Activated CD4-positive, alpha-beta T cell treated with anti-CD3 and anti-CD28 coated beads for 48 hours (primary cell): ENCODE results near the gene MAST4.
"Not testable (repeated sequence)": the region's sequence is repeated elsewhere in the genome, so short reads cannot be mapped to it uniquely, and the experiment has no call there.

Source experiments
- DNase-seq: peaks from one replicate; pipeline ENCODE4 v3.0.0-alpha.2; 2020

The MAST4 gene

DNA sequence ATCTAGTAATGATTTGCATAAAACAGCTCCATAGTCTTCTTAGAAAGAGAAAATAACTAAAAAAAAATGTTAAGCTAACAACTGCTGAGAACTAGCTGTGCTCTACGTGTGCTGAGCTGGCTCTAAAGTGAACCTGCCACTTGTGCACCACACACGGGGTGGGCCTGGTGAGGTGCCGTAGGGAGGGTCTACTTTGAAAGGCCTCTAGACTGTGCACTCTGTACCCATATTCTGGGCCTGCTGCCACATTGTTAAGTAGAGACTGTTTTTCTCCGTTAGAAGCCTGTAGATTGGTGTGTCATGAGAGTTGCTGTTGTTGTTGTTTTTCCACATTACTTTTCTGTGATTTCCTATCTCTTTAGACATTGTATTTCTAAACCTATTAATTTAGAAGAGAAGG, 506.5 kb downstream of the MAST4 start:
- DNase-seq = no peak

DNA sequence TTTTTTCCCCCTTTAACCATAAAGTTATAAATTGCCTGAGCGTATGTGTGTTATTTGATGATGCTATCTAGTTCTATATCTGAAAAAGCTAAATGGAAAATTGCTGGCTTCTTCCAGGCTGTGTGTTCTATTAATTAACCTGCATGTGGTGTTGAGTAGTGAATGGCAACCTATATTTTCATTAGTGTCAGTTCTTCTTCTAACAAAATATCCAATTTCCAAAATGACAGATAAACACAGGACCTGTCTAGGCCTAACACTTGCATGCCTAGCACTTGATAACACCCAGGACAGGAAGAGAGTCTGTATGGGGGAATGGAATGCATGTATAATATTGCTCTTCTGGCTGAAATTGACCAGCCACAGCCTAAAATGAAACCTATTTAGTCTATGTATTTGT, 508.7 kb downstream of the MAST4 start:
- no peak for DNase-seq

- no peak for DNase-seq
Measured at GRCh38 chr5:67105270-67105669, 509.1 kb downstream of the MAST4 start.

GRCh38 chr5:67106626-67107342, 510.6 kb downstream of the MAST4 start:
- no peak for DNase-seq

GRCh38 chr5:67111779-67112178, 515.6 kb downstream of the MAST4 start:
- DNase-seq = no peak

DNA sequence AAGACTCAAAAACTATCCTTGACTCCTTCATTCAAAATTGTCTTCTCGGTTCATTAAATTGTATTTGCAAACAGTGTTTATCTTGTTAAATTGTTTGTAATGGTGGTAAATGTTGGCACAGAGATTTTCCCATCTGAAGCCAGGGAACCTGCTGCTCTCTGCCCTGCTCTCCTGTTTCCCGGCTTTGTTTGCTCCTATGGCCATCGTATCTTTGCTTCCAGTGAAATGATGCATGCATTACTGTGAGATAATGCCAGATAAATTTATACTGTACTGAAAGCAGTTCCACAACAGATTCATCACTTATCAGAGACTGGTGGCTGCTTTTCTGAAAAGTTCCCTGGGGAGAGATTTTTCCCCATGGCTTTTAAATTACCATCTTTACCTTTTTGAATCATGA, 519.1 kb downstream of the MAST4 start:
- no peak for DNase-seq

GRCh38 chr5:67115817-67116216, 519.6 kb downstream of the MAST4 start:
- no peak for DNase-seq

GRCh38 chr5:67118050-67118620, 521.9 kb downstream of the MAST4 start:
- no peak for DNase-seq

- no peak for DNase-seq
Measured at GRCh38 chr5:67119010-67119409, 522.8 kb downstream of the MAST4 start.

DNA sequence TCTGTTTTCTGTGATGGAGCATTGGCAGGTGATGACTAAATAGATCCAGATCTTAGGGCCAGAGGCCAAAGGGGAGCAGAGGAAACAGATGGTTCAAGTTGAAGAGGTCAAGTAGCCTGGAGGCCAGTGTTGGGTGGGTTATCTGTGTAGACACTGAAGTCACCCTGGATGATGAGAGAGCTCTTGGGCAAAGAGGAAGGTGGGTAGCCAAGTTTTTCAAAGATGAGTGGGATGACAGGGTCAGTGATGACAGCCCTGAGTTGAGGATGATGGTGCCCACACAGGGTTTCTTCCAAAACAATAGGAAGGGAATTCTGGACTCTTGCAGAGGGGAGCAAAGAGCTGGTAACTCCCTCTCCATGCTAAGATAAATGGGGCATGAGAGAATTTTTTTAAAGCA, 523.8 kb downstream of the MAST4 start:
- no peak for DNase-seq

DNA sequence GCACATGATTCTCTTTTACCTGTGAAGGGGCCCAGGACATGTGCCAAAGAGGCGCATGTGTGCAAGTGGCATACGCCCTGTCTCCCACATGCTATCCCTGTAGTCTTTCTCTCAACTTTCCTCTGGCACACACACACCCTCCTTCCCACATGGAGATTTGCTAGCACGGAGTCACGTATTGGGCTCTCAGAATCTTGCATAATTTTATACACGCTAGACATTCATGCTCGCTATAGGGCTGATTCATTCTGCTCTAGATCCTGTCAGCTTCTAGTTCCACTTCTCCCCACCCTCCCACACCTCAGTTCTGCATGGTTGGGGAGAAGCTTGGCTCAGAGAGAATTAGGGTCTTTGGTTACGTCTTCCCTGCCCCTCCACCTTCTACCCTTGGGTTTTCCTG, 527.6 kb downstream of the MAST4 start:
- DNase-seq = no peak

DNA sequence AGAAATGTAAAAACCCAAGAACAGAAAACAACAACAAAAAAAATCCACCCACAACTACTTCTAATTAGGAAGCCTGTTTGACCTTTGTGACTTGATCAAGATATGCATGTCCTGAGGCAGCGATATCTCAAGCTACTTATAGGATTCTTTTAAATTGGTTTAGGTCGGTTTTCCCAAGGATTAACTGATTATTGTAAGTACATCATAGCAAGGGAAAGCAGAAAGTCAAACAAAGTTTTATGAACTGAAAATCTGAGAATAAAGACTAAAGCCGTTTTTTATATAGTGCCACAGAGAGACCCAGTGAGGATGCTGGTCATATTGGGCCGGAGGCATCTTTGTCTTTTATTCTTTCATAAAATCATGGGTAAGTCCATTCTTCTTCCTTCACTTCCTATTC, 528.4 kb downstream of the MAST4 start:
- DNase-seq = no peak

DNA sequence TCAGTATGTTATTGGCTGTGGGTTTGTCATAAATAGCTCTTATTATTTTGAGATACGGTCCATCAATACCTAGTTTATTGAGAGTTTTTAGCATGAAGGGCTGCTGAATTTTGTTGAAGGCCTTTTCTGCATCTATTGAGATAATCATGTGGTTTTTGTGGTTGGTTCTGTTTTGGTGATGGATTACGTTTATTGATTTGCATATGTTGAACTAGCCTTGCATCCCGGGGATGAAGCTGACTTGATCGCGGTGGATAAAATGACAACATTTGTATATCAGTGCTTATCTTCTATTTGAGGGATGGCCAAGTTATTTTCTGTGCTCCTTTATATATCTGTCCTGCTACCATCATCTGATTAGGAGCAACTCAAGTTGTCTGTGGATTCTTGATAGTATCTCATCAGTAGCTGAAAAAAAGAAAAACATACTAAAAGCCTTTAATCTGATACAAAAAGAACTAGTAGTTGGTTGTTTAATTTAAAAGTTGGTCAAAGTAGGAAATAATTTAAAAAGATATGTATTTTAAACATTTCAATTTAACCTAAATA, 531.2 kb downstream of the MAST4 start:
- DNase-seq = not testable (repeated sequence)

DNA sequence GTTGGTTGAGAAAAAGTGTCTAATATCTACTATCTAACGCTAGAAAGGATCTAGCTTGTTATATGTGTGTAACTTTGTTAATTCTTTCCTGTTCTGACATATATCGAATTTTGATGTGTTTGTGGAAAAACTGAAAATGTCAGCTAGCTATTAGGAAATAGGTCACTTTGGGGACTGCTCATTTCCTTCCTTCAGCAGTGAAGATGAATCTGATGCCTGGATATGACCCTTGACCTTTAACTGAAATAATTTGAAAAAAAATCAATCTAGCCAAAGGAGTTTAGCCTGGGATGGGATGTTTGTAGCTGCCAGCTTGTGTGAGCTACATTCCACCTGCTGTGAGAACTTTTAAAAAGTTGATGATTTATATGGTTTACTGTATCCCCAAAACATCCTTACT, 533.6 kb downstream of the MAST4 start:
- DNase-seq = no peak

GRCh38 chr5:67133217-67133616, 537.0 kb downstream of the MAST4 start:
- DNase-seq = no peak

DNA sequence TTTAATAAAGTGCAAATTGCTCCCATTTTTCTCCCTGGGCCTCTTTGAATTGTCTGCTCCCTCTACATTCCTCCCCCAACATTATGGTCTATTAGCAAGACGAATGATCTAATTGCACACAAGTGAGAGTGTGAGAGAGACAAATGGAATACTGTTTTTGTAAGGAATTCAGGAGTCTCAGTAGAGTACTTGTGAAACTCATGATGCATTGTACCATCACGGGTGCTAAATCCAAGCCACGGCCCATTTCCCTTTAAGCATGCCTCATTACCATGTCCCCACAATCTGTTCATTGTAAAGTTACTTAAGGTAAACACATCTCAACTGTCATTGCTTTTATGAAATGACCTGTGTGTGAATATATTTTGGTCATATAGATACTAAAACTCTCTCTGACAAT, 537.6 kb downstream of the MAST4 start:
- no peak for DNase-seq

DNA sequence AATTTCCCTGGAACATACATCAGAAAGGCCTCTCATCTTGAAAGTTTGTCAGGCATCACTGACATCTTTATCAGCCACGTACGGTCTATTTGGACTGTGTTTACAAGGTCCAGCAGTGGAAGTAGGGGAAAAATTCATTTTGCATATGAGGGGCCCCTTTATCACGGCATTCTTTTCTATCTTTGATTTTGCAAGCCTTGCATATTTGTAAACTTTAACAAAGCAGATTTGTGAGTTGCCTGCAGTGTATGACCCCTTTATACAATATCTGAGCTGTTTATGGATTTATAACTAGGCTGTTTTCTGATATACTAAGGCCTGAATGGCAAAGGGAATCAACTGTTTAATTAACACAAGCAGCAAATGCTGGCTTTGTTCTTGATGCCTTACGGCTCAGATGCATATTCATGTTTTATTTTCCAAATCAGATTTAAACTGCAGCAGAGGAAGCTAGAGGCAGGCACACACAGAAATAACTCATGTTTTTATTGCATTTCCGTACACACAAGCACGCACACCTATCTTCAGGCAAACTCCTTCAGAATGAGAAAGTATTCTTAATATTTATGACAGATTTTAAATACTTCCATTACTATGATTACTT, 539.3 kb downstream of the MAST4 start:
- no peak for DNase-seq

DNA sequence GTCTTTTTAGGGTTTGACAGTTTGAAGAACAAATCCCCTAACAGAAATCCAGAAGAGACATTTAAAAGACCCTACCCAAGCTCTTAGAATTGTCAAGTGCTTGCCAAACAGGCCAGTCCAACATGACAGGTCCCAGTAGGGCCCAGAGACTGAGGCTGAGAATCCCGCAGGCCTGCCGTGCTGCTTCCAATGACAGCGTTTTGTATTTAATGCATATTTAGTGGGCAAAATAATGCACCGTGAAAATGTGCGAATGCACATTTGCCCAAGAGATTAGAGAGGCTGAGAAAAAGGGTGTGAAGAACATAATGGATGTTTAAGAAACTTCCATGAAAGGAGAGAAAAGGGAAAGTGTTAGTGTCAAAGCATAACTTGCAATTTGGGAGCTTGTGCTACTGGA, 542.8 kb downstream of the MAST4 start:
- no peak for DNase-seq

DNA sequence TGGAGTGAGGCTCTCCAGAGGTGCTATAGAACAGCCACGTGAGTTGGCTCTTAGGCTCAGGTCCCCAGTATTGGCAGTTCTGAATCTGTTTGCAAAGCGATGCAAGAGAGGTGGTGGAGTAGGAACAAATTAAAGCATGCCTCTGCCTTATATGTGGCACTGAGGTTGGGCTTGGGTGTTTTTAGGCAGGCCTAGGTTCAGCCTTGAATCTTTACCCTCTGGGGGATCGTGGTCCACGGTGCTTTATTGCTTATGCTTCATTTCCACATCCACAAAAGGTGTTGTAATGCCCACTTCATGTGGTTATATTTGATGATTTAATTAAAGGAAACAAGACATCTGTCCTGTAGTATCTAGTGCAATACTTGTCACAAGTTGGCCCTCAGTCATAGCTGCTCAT, 544.2 kb downstream of the MAST4 start:
- DNase-seq = no peak

DNA sequence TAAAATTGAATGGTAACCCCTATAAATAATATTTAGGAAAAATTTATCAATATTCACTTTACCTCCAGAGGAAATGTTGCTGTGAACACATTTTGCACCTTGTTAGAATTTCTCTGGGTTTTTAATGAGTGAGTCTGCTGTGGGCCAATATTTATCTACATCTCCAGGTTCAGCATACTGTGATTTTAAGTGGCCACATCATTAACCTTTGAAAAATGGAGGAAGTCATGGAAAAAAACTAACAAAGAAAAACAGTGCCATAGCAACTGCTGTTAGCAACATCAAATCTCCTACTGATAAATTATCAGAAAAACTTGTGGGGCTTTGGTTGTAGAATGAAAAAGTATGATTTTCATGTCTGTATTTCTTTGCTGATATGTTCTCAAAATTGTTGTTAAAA, 545.5 kb downstream of the MAST4 start:
- no peak for DNase-seq

DNA sequence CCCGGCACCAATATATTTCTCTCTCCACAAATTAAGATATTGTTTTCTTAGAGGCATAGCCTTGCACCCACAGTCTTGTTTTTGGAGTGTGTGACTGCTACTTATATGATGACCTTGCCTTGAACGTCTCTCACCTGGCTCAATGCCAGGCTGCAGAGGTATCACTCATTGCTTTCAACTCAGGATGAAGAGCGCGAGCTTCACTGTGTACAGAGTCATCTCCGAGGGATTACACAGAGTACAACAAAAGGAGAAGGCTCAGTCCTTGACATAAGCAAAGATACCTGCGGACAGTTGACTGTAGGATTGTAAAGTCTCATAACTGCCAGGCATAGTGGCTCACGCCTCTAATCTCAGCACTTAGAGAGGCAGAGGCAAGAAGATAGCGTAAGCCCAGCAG, 546.6 kb downstream of the MAST4 start:
- DNase-seq = no peak

GRCh38 chr5:67143549-67143948, 547.4 kb downstream of the MAST4 start:
- no peak for DNase-seq

DNA sequence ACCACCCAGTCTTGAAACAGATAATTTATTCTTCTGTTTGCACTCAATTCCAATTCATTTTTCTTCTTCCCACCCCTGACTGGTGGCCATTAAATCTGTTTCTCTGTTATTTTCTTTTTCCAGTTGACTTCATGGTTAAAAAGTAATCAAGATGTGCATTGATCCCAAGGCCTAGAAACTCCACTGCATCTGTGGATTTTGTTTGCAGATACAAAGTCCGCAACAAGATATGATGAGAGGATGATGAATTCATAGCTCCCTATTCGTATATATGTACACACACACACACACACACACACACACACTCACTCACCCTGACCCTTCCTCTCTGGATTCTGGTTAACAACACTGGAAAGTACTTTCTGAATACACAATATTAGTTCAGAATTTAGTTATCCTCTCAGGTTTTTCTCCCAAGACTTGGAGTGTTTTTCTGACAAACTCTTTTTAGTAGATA, 548.0 kb downstream of the MAST4 start:
- no peak for DNase-seq

DNA sequence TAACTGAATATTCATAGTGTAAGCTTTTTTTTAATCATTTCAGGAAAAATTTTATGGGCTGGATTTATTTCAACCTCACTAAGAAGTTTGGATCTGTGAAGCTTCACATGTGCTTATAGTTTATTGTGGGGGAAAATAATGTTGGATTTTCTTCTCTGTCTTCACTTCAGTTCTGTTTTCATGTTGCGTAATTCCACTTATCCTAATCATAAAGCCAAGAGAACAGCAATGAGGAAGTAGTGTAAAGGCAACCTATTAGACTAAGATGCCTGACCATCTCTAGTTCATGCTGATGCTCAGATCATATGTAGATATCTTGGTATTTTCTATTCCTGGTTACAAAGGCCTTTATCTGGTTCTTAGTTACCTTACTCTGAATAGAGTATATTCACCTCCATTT, 550.4 kb downstream of the MAST4 start:
- DNase-seq = no peak
